GM13977 (cell line): ENCODE measurements around the gene TH.
A peak's percentile ranks its signal among the peaks of the same experiment; 100 is the strongest.

Source experiments
- DNase-seq: peaks from one replicate; pipeline ENCODE4 v3.0.0; 2012; ENCODE audit warnings: low spot score
- CTCF ChIP-seq: IDR thresholded peaks from 2 replicates; pipeline ENCODE4 v1.5.1; 2012; ENCODE audit warnings: mild to moderate bottlenecking, control low read depth; ENCODE audit not compliant: insufficient read depth; ENCODE audit errors: extremely low read depth, missing control alignments
- in situ Hi-C: fragments of 300-500 bp; cut with MboI; formaldehyde crosslinking; loops from one replicate; pipeline ENCODE4 v1.12.0; 2022; ENCODE audit warnings: low sequenced_read_pairs, low pct_unique_long_range_greater_than_20kb, mixed read lengths, inconsistent platforms; ENCODE audit not compliant: unreplicated experiment

TH gene

DNA sequence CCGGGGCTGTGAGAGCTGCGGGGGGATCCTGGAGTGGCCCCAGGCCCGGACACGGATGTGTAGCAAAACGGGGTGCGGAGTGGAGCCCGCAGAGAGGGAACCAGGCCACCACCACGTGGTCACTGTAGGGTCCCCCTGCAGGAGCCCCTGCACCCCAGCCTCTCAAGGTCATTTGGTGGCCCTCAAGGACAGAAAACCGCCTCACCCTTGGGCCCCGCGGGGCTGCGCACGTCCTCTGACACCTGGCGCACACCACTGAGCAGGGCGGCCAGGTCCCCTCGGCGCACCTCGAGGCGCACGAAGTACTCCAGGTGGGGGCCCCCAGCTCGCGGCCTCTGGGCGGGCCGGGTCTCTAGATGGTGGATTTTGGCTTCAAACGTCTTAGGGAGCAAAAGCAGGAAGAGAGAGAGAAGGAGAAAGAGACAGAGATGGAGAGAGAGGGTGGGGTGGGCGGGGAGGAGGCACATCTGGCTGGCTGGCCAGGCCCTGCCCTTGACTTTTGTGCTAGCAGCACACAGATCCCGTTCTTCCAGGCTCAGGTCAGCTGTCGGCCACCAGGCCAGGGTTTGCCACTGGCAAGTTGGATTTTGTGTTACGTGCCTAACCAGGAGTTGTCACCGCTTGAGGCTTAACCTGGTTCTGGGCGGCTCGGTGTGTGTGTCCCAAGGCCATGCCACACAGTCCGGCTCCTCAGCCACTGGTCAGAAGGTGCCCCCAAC lies 3.2 kb downstream of the TH start:
- no peak for TF ChIP-seq CTCF
- DNase-seq = no peak
- in situ Hi-C loops = loop anchor here (25.0 kb wide), 1 partner anchor 481 kb away; the partner anchor contains the start of gene KRTAP5-6

DNA sequence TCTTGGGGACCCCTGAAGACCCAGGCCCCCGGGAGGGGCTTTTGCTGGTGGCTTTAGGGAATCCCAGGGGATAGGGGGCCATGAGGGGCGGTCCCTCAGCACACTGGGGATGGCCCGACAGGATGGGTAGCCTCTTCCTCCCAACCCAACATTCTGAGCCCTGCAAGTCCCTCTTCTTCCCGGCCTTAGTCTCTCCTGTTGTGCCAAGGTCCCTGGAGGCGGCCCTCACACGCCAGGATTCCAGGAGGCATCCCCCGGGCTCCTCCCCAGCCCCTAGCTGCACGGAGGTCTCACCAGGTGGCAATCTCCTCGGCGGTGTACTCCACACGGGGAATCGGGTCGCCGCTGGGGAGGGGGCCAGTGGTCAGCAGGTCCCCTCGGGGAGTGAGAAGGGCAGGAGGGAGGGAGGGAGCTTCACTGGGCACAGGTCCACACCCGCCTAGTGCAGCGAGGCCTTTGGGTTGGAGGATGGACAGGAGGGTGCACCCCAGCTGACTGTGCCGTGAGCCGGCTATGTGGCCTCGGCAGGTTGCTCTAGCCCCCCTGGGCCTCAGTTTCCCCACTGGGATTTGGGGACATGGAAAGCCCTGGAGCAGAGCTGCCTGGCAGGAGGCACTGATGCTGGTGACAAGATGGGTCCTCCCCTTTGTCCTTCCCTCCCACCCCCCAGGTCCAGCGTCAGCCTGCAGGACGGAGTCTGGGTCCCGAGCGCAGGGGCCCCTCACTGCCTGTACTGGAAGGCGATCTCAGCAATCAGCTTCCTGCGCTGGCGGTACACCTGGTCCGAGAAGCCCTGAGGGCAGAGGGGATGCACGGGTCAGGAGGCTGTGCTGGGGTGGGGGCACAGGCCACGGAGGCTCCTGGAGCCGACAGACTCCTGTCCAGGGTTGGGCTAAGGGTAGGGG lies 4.2 kb downstream of the TH start:
- TF ChIP-seq CTCF = no peak
- DNase-seq = no peak
- in situ Hi-C loops = loop anchor here (25.0 kb wide), 1 partner anchor 480 kb away; the partner anchor contains the start of gene KRTAP5-6

GRCh38 chr11:2166091-2166851 lies 5.3 kb downstream of the TH start:
- DNase-seq = peak; percentile 79
- TF ChIP-seq CTCF = peak; percentile 62
- in situ Hi-C loops = loop anchor here (25.0 kb wide), 1 partner anchor 479 kb away; the partner anchor contains the start of gene KRTAP5-6

- in situ Hi-C loops = loop anchor here (25.0 kb wide), 1 partner anchor 478 kb away; the partner anchor contains the start of gene KRTAP5-6
- TF ChIP-seq CTCF = no peak
- no peak for DNase-seq
These were observed 6.0 kb downstream of the TH start for GRCh38 chr11:2165571-2165970.

- in situ Hi-C loops = loop anchor here (25.0 kb wide), 1 partner anchor 478 kb away; the partner anchor contains the start of gene KRTAP5-6
- TF ChIP-seq CTCF = no peak
- no peak for DNase-seq
These were observed 6.6 kb downstream of the TH start for GRCh38 chr11:2164861-2165555.
